GM21381 (cell line): ENCODE results near the gene STEAP4.

Source experiments
- ATAC-seq: cut with Tn5 transposase; IDR thresholded peaks from one replicate; pipeline ENCODE4 v1.9.1; 2021; ENCODE audit warnings: mild to moderate bottlenecking, moderate library complexity; ENCODE audit not compliant: unreplicated experiment

Gene STEAP4

GRCh38 chr7:88314061-88314491, 7.4 kb upstream of the STEAP4 start:
- no peak for ATAC-seq

- no peak for ATAC-seq
Observed at GRCh38 chr7:88312061-88312663, 5.5 kb upstream of the STEAP4 start.

DNA sequence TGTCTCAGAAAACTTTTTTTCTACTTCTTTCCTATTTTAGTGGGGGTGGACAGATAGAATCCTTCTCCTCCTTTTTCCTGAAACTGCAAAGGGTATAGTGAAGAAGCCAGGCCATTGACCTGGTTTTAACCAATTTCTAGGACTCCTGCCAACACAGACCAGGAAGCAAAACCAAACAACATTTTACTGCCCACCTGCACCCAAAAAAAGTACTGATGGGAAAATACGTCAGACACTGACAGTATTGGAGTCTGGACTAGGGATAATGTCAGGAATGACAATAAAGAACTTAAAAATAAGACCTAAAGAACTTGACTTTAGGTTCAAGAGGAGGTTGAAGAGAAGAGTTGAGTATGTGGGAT, 5.0 kb upstream of the STEAP4 start:
- no peak for ATAC-seq

GRCh38 chr7:88310956-88311674, 4.4 kb upstream of the STEAP4 start:
- no peak for ATAC-seq

DNA sequence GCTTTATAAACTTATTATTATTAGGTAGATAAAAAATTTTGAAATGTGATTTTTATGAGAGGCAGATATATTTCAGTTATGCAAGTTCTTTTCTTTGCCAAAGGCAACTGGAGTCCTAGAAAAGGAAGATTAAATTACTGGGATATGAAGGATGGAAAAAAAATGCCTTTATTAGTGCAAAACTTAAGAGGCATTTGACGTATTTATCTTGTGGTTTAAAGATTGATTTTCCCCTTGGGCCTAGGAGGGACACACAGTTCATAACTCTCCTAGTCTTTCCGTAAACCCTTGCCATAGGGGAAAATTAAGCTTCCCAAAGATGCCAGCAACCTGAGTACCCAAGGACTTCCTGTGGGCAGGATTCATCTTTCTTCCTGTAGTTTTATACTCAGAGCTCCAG, 3.1 kb upstream of the STEAP4 start:
- ATAC-seq, result no peak

DNA sequence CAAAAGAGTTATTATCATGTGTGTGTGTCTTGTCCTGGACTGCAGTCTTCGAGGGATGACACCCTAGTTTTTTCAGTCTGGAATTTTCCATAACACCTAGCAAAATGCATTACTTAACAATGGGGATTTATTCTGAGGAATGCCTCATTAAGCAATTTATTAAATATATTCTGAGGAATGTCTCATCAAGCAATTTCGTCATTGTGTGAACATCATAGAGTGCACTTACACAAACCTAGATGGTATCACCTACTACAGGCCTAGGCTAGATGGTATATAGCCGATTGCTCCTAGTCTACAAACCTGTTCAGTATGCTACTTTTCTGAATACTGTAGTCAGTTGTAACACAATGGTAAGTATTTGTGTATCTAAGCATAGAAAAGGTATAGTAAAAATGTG, 1.1 kb upstream of the STEAP4 start:
- no peak for ATAC-seq

- no peak for ATAC-seq
Observed at GRCh38 chr7:88307412-88307811, 718 bp upstream of the STEAP4 start.

DNA sequence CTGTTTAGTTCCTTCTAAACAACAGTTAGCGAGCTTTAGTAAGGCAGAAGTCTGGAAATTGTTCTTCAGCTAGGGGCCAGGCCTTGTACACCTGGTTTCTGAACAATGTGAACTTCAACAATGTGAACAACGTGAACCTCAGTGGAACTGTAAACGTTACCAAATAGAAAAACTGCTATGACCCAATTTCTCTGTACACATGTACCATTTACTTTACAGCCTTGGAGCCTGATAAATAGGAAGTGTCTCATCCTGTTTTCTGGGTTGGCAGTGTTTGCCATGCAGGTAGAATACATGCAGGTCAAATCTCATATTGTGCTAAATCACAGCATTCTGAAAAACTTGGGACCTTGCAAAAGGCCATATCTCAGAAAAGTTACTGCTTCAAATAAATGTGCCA, 1.6 kb downstream of the STEAP4 start:
- ATAC-seq, result no peak

GRCh38 chr7:88302486-88302885, 4.2 kb downstream of the STEAP4 start:
- ATAC-seq, result no peak

DNA sequence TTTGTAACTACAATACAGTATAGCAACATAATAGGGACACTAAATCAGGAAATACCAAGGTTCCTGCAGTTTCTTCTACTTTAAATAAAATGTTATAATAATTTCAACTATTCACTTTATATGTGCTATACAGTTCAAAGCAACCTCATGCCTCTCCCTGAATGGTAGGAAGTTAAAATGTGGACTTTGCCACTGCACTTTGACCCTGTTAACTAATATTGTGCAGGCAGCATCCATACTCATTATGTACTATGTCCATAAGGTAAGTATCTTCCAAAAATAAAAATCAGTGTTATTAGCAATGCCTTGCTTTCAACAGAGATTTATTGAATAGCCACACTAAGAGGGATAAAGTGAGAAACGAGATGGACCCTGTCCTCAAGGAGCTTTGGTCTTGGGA, 4.8 kb downstream of the STEAP4 start:
- ATAC-seq, result no peak

DNA sequence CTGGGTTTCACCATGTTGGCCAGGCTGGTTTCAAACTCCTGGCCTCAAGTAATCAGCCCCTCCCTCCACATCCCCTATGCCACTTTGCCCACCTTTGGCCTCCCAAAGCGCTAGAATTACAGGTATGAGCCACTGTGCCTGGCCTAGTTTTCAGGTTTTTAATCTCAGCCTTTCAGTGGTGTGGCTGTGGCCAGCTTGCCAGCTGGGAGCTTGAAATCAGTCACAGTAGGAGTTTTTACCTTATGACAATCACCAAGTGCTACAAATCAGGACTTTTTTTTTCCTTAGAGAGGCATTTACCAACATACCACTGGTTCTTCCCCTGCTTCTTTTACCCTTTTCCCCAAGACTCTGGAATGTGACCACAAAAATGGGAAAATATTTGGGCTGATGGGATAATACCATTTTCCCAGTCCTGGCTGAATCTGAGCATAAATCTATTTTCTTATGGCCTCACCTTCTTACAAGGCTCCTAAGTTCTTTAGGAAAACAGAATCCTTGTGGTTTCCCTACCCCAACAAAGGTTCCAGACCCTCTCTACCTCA, 6.2 kb downstream of the STEAP4 start:
- no peak for ATAC-seq

- ATAC-seq, result no peak
Observed at GRCh38 chr7:88299126-88299525, 7.6 kb downstream of the STEAP4 start.

- no peak for ATAC-seq
Observed at GRCh38 chr7:88293866-88294265, 12.8 kb downstream of the STEAP4 start.

DNA sequence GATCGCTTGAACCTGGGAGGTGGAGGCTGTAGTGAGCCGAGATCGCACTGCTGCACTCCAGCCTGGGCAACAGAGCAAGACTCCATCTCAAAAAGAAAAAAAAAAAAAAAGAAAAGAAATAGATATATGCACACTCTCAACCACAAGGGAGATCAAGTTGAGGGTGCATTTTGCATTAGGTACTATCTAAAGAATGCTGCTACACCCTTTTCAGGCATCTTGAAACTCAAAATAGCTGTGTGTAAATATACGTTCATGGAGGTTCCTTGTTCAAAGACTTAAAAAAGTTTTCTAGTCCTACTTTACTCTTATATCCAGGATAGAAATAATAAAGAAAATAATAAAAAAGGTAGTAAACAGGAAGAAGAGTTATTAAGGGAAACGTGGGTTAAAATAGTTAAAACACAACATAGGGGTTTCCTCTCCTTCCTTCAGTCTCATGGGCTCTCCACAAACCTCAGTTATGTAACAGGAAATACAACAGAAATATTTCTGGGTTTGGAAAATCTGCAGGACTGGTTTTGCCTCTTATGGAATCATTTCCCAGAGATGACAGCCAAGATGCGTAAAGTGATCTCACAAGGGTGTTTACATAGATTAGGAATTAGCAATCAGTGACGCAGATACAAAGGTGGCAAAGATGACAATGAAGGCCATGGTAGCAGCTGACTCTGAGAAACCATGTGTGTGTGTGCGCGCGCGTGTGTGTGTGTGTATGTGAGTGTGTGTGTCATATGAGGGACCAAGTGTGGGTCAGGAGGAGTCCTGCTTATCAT, 15.1 kb downstream of the STEAP4 start:
- no peak for ATAC-seq

DNA sequence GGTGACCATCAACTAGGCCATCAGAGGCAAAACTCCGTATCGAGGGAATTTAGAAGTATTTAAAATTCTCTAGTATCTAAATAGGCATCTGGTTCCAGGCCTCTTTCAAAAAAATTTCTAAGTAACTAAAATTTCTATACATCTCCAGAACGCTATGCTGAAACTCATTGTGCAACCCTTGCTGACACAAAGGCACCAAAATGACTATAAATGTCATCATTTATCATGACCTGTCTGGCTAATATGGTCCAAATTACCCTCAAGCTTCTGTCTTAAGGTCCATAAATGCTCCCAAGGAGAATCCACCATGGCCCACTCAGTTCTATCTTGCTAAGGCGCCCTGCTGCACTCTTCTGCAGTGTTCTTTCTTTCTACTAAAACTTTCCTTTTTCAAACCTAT, 16.2 kb downstream of the STEAP4 start:
- no peak for ATAC-seq

GRCh38 chr7:88289564-88290025, 17.1 kb downstream of the STEAP4 start:
- no peak for ATAC-seq

- no peak for ATAC-seq
Observed at GRCh38 chr7:88281749-88282148, 24.9 kb downstream of the STEAP4 start.

DNA sequence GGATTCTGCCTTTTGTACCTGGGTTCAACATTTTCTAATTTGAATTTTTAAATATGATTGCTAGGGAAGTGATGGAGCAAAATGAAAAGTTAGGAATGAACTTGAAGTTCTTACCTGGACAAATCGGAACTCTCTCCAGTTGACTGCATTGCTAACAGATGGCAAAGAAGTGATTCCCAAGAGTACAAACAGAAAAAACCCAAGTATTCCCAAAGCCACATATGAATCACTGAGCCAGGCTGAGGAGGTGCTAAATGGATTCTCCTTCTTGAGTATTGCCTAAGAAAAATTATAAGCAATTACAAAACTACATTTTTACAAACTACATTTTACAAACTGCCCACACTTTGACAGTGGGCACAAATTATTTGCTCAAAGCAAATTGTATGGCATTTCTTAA, 25.9 kb downstream of the STEAP4 start:
- ATAC-seq, result no peak

- ATAC-seq, result no peak
Observed at GRCh38 chr7:88279323-88279722, 27.4 kb downstream of the STEAP4 start.

DNA sequence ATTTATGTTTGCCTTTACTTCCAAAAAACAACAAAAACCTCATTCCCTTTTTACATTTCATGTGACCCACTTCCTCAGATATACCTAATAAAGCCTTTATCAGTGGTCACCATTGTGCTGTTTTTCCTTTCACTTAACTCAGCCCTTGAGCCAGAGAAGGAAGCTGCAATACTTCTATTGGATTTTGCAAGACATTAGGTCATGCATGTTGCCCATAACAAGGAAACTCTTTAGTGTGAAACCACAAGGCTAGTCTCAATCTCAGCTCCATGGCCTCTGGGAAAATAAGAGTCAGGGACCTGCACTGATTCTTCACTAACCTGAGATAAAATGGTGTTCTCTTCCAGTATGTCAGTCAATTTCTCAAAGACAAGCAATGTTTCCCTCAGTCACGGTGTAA, 27.8 kb downstream of the STEAP4 start:
- ATAC-seq, result no peak

DNA sequence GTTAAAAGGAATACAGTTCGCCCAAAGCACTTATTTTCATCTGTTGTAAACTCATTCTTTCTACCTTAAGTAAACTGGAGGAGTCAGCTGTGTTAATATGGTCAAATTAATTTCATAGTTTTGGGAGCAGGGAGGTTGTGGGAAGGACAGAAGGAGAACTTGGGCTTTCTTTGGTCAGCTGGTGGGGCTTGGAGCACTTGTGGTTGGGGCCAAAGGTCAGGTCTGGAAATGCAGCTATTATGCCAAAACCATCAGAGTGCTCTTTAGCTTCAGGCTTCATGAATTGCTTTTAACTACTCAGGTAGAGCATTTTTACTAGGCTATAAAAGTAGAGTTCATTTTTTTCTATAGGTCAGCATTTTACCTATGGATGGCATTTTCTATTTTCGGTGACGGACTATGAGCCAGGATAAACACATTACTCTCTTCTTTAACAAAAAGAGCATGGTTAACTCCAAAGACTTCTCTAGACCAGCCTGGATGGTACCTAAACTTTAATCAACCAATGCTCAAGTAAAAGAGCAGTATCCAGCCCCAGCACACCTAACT, 30.0 kb downstream of the STEAP4 start:
- no peak for ATAC-seq
